GM19351 (cell line): ENCODE data around the gene LRRC2.
"Not testable (repeated sequence)": the region's sequence is repeated elsewhere in the genome, so short reads cannot be mapped to it uniquely, and the experiment has no call there.

Source experiments
- ATAC-seq: cut with Tn5 transposase; IDR thresholded peaks from one replicate; pipeline ENCODE4 v1.9.1; 2021; ENCODE audit warnings: mild to moderate bottlenecking, moderate library complexity; ENCODE audit not compliant: unreplicated experiment

The LRRC2 gene

GRCh38 chr3:46584598-46585467, 18.7 kb upstream of the LRRC2 start:
- no peak for ATAC-seq

GRCh38 chr3:46580675-46581074, 14.6 kb upstream of the LRRC2 start:
- no peak for ATAC-seq

GRCh38 chr3:46579756-46580286, 13.7 kb upstream of the LRRC2 start:
- ATAC-seq, result no peak

- ATAC-seq, result no peak
These were observed 13.1 kb upstream of the LRRC2 start for GRCh38 chr3:46578973-46579755.

GRCh38 chr3:46577580-46578249, 11.6 kb upstream of the LRRC2 start:
- not testable (repeated sequence) for ATAC-seq

- no peak for ATAC-seq
These were observed 10.8 kb upstream of the LRRC2 start for GRCh38 chr3:46576879-46577278.

GRCh38 chr3:46576386-46576785, 10.3 kb upstream of the LRRC2 start:
- ATAC-seq, result no peak

- no peak for ATAC-seq
These were observed 9.6 kb upstream of the LRRC2 start for GRCh38 chr3:46575577-46576222.

GRCh38 chr3:46574881-46575576, 8.9 kb upstream of the LRRC2 start:
- ATAC-seq, result no peak

GRCh38 chr3:46574243-46574646, 8.1 kb upstream of the LRRC2 start:
- no peak for ATAC-seq

GRCh38 chr3:46573701-46574100, 7.6 kb upstream of the LRRC2 start:
- no peak for ATAC-seq

GRCh38 chr3:46571684-46572083, 5.6 kb upstream of the LRRC2 start:
- ATAC-seq, result no peak

GRCh38 chr3:46565607-46566039, 479 bp downstream of the LRRC2 start:
- no peak for ATAC-seq

GRCh38 chr3:46565077-46565476, 1.0 kb downstream of the LRRC2 start:
- no peak for ATAC-seq

GRCh38 chr3:46564190-46565021, 1.7 kb downstream of the LRRC2 start:
- no peak for ATAC-seq

- no peak for ATAC-seq
These were observed 4.2 kb downstream of the LRRC2 start for GRCh38 chr3:46561951-46562350.

GRCh38 chr3:46561511-46561910, 4.6 kb downstream of the LRRC2 start:
- no peak for ATAC-seq

GRCh38 chr3:46559091-46559704, 6.9 kb downstream of the LRRC2 start:
- ATAC-seq, result no peak
